GM12878 (cell line): ENCODE data around the gene POLRMT. TPM values are rescaled to one million over a fixed set of nuclear protein-coding genes. Genes with fewer than 3 reads are reported as not detected.

Source experiments
- BHLHE40 ChIP-seq, 2 experiments: fragments of 450-650 bp in 1 of 2; IDR thresholded peaks; 2 replicates each; pipeline ENCODE4 v1.6.1; 2011 to 2017; ENCODE audit warnings: low read depth in 2 of 2, borderline replicate concordance in 1 of 2, improper control_type of control experiment in 1 of 2, low read length in 1 of 2, mild to moderate bottlenecking in 1 of 2
- CBX5 ChIP-seq: sonication (generic); IDR thresholded peaks from 2 replicates; pipeline ENCODE4 v1.6.1; 2016; ENCODE audit warnings: low read depth, moderate library complexity, mild to moderate bottlenecking, inconsistent platforms
- ETV6 ChIP-seq, 2 experiments: fragments of 450-650 bp in 1 of 2; IDR thresholded peaks in 1 of 2; conservative IDR thresholded peaks in 1 of 2; 2 replicates each; pipeline ENCODE4 v1.6.1; 2014; ENCODE audit warnings: antibody characterized with exemption in 1 of 2, borderline replicate concordance in 1 of 2, low read depth in 1 of 2, mild to moderate bottlenecking in 1 of 2, moderate library complexity in 1 of 2
- HCFC1 ChIP-seq: fragments of 150-350 bp; IDR thresholded peaks from 2 replicates; pipeline ENCODE4 v1.6.1; 2014; ENCODE audit warnings: low read length
- IKZF2 ChIP-seq, 2 experiments: fragments of 450-650 bp; IDR thresholded peaks; 2 replicates each; pipeline ENCODE4 v1.6.1; 2017; ENCODE audit warnings: mild to moderate bottlenecking in 2 of 2, moderate library complexity in 2 of 2
- KLF5 ChIP-seq: fragments of 450-650 bp; IDR thresholded peaks from 2 replicates; pipeline ENCODE4 v1.6.1; 2014; ENCODE audit warnings: mild to moderate bottlenecking; ENCODE audit not compliant: partially characterized antibody
- NR2C1 ChIP-seq: fragments of 450-650 bp; IDR thresholded peaks from 2 replicates; pipeline ENCODE4 v1.6.1; 2017; ENCODE audit warnings: antibody characterized with exemption, mild to moderate bottlenecking, moderate library complexity
- SREBF2 ChIP-seq: IDR thresholded peaks from 2 replicates; pipeline ENCODE4 v1.6.1; 2012; ENCODE audit warnings: mild to moderate bottlenecking, low read length
- STAT3 ChIP-seq: IDR thresholded peaks from 2 replicates; pipeline ENCODE4 v1.6.1; 2011; ENCODE audit warnings: low read depth, low read length, improper control_type of control experiment
- SUPT20H ChIP-seq: IDR thresholded peaks from 2 replicates; pipeline ENCODE4 v1.6.1; 2011; ENCODE audit warnings: low read depth, mild to moderate bottlenecking, low read length, moderate library complexity, borderline replicate concordance; ENCODE audit not compliant: control insufficient read depth
- TARDBP ChIP-seq: IDR thresholded peaks from 2 replicates; pipeline ENCODE4 v1.6.1; 2016; ENCODE audit warnings: borderline replicate concordance
- TCF12 ChIP-seq: IDR thresholded peaks from 2 replicates; pipeline ENCODE4 v1.6.1; 2011; ENCODE audit warnings: low read depth, mild to moderate bottlenecking, low read length
- ZBED1 ChIP-seq: IDR thresholded peaks from 2 replicates; pipeline ENCODE4 v1.6.1; 2016; ENCODE audit warnings: borderline replicate concordance
- ZNF24 ChIP-seq: fragments of 450-650 bp; IDR thresholded peaks from 2 replicates; pipeline ENCODE4 v1.6.1; 2017; ENCODE audit warnings: antibody characterized with exemption, mild to moderate bottlenecking
- polyA plus RNA-seq, 11 experiments: library from polyadenylated mRNA; depleted of rRNA in 4 of 11; unstranded in 6 of 11; stranded (reverse) in 5 of 11; fragments of >200 nt; fragmentation: Nextera tagmentation in 4 of 11; fragmentation: Illumina TruSeq in 1 of 11; extraction: Ambion mirVana in 4 of 11; extraction: Trizol in 1 of 11; gene quantifications; 1 replicate in 1 of 11; 2 replicates in 10 of 11; pipeline versions ENCODE4 v1.2.1 to v1.2.3, GENCODE V29; 2011 to 2016; ENCODE audit warnings: inconsistent platforms in 2 of 11, missing spikeins in 2 of 11, low read depth in 1 of 11
- total RNA-seq, 4 experiments: library from RNA; depleted of rRNA in 3 of 4; stranded (reverse); fragments of >200 nt in 3 of 4; fragmentation: Illumina TruSeq in 1 of 4; extraction: Trizol in 1 of 4; gene quantifications; 2 replicates each; pipeline versions ENCODE4 v1.2.1 to v1.2.3, GENCODE V29; 2013 to 2021
- TF ChIP-seq, protein P1 (sequence below): IDR thresholded peaks from 2 replicates; pipeline ENCODE4 v1.6.1; 2011; ENCODE audit warnings: mild to moderate bottlenecking, low read depth, low read length, moderate library complexity; ENCODE audit not compliant: insufficient replicate concordance
- TF ChIP-seq, protein P2 (sequence below): fragments of 450-650 bp; IDR thresholded peaks from 2 replicates; pipeline ENCODE4 v1.6.1; 2018; ENCODE audit warnings: mild to moderate bottlenecking, low read depth, moderate library complexity; ENCODE audit not compliant: partially characterized antibody
- TF ChIP-seq, protein P3 (sequence below): fragments of 450-650 bp; IDR thresholded peaks from 2 replicates; pipeline ENCODE4 v1.6.1; 2014; ENCODE audit warnings: mild to moderate bottlenecking
- TF ChIP-seq, protein P4 (sequence below): fragments of 450-650 bp; conservative IDR thresholded peaks from 2 replicates; pipeline ENCODE4 v1.6.1; 2017; ENCODE audit warnings: mild to moderate bottlenecking, moderate library complexity
- TF ChIP-seq, protein P5 (sequence below): fragments of 150-350 bp; IDR thresholded peaks from 2 replicates; pipeline ENCODE4 v1.6.1; 2014; ENCODE audit warnings: mild to moderate bottlenecking, low read depth, low read length

POLRMT gene
- total and polyA plus RNA-seq, 10 of the 15 experiments (the other 5 are each of a cell fraction or from before 2014, with no cell fraction given) = 9.9 to 57.6 (median 34.6) TPM

DNA sequence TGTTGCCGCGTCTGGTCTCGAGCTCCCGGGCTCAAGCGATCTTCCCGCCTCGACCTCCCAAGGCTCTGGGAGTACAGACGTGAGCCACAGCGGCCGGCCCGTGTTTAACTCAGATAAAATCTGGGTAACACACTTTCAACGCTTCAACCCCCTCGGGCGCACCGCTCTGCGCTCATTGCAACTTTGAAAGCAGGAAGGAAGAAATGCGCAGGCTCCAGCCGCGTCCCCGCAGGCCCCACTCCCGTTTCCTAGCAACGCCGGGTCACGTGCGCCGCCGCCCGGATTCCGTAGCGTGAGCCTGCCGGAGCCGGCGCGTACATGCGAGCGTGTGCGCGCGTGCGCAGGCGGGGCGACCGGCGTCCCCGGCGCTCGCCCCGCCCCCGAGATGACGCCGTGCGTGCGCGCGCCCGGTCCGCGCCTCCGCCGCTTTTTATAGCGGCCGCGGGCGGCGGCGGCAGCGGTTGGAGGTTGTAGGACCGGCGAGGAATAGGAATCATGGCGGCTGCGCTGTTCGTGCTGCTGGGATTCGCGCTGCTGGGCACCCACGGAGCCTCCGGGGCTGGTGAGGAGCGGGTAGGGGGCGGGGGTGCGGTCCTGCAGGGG lies 61.1 kb downstream of the POLRMT start, which contains the start of gene BSG (continued):
- TF ChIP-seq ZNF24 = 0 out of 2 replicates have a peak, but pooled peaks have one; percentile 13
- no peak for TF ChIP-seq SREBF2
- TF ChIP-seq TARDBP = no peak
- TF ChIP-seq, protein P1, sequence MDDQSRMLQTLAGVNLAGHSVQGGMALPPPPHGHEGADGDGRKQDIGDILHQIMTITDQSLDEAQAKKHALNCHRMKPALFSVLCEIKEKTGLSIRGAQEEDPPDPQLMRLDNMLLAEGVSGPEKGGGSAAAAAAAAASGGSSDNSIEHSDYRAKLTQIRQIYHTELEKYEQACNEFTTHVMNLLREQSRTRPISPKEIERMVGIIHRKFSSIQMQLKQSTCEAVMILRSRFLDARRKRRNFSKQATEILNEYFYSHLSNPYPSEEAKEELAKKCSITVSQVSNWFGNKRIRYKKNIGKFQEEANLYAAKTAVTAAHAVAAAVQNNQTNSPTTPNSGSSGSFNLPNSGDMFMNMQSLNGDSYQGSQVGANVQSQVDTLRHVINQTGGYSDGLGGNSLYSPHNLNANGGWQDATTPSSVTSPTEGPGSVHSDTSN = no peak
- TF ChIP-seq KLF5 = peak; percentile 58
- no peak for TF ChIP-seq SUPT20H
- no peak for TF ChIP-seq ETV6 (conservative IDR thresholded peaks at IDR 0.05 in 1 of 2, IDR thresholded peaks at IDR 0.05 in 1 of 2; ENCODE audit: borderline replicate concordance in 1 of 2, low read depth in 1 of 2)
- TF ChIP-seq, protein P2, sequence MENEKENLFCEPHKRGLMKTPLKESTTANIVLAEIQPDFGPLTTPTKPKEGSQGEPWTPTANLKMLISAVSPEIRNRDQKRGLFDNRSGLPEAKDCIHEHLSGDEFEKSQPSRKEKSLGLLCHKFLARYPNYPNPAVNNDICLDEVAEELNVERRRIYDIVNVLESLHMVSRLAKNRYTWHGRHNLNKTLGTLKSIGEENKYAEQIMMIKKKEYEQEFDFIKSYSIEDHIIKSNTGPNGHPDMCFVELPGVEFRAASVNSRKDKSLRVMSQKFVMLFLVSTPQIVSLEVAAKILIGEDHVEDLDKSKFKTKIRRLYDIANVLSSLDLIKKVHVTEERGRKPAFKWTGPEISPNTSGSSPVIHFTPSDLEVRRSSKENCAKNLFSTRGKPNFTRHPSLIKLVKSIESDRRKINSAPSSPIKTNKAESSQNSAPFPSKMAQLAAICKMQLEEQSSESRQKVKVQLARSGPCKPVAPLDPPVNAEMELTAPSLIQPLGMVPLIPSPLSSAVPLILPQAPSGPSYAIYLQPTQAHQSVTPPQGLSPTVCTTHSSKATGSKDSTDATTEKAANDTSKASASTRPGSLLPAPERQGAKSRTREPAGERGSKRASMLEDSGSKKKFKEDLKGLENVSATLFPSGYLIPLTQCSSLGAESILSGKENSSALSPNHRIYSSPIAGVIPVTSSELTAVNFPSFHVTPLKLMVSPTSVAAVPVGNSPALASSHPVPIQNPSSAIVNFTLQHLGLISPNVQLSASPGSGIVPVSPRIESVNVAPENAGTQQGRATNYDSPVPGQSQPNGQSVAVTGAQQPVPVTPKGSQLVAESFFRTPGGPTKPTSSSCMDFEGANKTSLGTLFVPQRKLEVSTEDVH = no peak
- peak; percentile 47; the same call in 1 of the 2 replicates for TF ChIP-seq HCFC1
- TF ChIP-seq NR2C1 = 0 out of 2 replicates have a peak, but pooled peaks have one; percentile 38
- no peak for TF ChIP-seq ZBED1
- TF ChIP-seq, protein P3, sequence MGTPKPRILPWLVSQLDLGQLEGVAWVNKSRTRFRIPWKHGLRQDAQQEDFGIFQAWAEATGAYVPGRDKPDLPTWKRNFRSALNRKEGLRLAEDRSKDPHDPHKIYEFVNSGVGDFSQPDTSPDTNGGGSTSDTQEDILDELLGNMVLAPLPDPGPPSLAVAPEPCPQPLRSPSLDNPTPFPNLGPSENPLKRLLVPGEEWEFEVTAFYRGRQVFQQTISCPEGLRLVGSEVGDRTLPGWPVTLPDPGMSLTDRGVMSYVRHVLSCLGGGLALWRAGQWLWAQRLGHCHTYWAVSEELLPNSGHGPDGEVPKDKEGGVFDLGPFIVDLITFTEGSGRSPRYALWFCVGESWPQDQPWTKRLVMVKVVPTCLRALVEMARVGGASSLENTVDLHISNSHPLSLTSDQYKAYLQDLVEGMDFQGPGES = no peak
- TF ChIP-seq IKZF2 (IDR thresholded peaks at IDR 0.05) = no peak
- TF ChIP-seq, protein P4, sequence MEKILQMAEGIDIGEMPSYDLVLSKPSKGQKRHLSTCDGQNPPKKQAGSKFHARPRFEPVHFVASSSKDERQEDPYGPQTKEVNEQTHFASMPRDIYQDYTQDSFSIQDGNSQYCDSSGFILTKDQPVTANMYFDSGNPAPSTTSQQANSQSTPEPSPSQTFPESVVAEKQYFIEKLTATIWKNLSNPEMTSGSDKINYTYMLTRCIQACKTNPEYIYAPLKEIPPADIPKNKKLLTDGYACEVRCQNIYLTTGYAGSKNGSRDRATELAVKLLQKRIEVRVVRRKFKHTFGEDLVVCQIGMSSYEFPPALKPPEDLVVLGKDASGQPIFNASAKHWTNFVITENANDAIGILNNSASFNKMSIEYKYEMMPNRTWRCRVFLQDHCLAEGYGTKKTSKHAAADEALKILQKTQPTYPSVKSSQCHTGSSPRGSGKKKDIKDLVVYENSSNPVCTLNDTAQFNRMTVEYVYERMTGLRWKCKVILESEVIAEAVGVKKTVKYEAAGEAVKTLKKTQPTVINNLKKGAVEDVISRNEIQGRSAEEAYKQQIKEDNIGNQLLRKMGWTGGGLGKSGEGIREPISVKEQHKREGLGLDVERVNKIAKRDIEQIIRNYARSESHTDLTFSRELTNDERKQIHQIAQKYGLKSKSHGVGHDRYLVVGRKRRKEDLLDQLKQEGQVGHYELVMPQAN = peak; percentile 62; the same call in 1 of the 2 replicates
- peak; percentile 98 to 99 for TF ChIP-seq BHLHE40 (IDR thresholded peaks at IDR 0.05; ENCODE audit: borderline replicate concordance in 1 of 2, low read depth in 2 of 2, low read length in 1 of 2)
- TF ChIP-seq, protein P5, sequence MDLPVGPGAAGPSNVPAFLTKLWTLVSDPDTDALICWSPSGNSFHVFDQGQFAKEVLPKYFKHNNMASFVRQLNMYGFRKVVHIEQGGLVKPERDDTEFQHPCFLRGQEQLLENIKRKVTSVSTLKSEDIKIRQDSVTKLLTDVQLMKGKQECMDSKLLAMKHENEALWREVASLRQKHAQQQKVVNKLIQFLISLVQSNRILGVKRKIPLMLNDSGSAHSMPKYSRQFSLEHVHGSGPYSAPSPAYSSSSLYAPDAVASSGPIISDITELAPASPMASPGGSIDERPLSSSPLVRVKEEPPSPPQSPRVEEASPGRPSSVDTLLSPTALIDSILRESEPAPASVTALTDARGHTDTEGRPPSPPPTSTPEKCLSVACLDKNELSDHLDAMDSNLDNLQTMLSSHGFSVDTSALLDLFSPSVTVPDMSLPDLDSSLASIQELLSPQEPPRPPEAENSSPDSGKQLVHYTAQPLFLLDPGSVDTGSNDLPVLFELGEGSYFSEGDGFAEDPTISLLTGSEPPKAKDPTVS = no peak
- TF ChIP-seq STAT3 = no peak
- no peak for TF ChIP-seq CBX5
- peak; percentile 61; the same call in 1 of the 2 replicates for TF ChIP-seq TCF12
